ENCODE results near the gene OLFML2B.

OLFML2B gene

GRCh38 chr1:161994175-161994668, 29.4 kb downstream of the OLFML2B start:
- ChIA-PET CTCF (no interaction called here), POLR2A (no interaction called here)
- DNase-seq (ENCODE audit: extremely low spot score) = no peak
- no peak for TF ChIP-seq NFRKB (IDR thresholded peaks at IDR 0.05)
- TF ChIP-seq ZNF384 (IDR thresholded peaks at IDR 0.05) = no peak
- TF ChIP-seq FOXK2 (IDR thresholded peaks at IDR 0.05) = no peak
- TF ChIP-seq SUZ12 (IDR thresholded peaks at IDR 0.05) = no peak
- no peak for TF ChIP-seq LEF1 (IDR thresholded peaks at IDR 0.05; ENCODE audit: borderline replicate concordance)
- TF ChIP-seq FOXM1 (IDR thresholded peaks at IDR 0.05; ENCODE audit: borderline replicate concordance) = no peak
- TF ChIP-seq ARNT (IDR thresholded peaks at IDR 0.05) = no peak
- no peak for TF ChIP-seq SP1 (IDR thresholded peaks at IDR 0.05)
- no peak for TF ChIP-seq PKNOX1 (IDR thresholded peaks at IDR 0.05)
- no peak for TF ChIP-seq FOXA1 (IDR thresholded peaks at IDR 0.05)
- no peak for TF ChIP-seq CTBP1 (IDR thresholded peaks at IDR 0.05; ENCODE audit: borderline replicate concordance)
- no peak for TF ChIP-seq TARDBP (IDR thresholded peaks at IDR 0.05)

- CTCF ChIA-PET = no interaction called here
- TF ChIP-seq SUZ12 (IDR thresholded peaks at IDR 0.05) (no peak), TARDBP (IDR thresholded peaks at IDR 0.05) (no peak), FOXA1 (IDR thresholded peaks at IDR 0.05) (no peak), ARNT (IDR thresholded peaks at IDR 0.05) (no peak), FOXK2 (IDR thresholded peaks at IDR 0.05) (no peak), ELF4 (IDR thresholded peaks at IDR 0.05) (no peak), NFRKB (IDR thresholded peaks at IDR 0.05) (no peak), SP1 (IDR thresholded peaks at IDR 0.05) (no peak), FOXM1 (IDR thresholded peaks at IDR 0.05; ENCODE audit: borderline replicate concordance) (no peak), PKNOX1 (IDR thresholded peaks at IDR 0.05) (no peak), L3MBTL2 (conservative IDR thresholded peaks at IDR 0.05) (no peak), CTBP1 (IDR thresholded peaks at IDR 0.05; ENCODE audit: borderline replicate concordance) (no peak)
- POLR2A ChIA-PET = no interaction called here
- DNase-seq (ENCODE audit: extremely low spot score) = no peak
These were observed 30.1 kb downstream of the OLFML2B start for GRCh38 chr1:161993576-161993975.

GRCh38 chr1:161989786-161990185, 33.9 kb downstream of the OLFML2B start:
- CTCF ChIA-PET = no interaction called here
- TF ChIP-seq FOXK2 (IDR thresholded peaks at IDR 0.05) (no peak), CTBP1 (IDR thresholded peaks at IDR 0.05; ENCODE audit: borderline replicate concordance) (no peak)
- no peak for DNase-seq (ENCODE audit: extremely low spot score)
- POLR2A ChIA-PET = no interaction called here

GRCh38 chr1:161989108-161989507, 34.6 kb downstream of the OLFML2B start:
- no peak for TF ChIP-seq CTBP1 (IDR thresholded peaks at IDR 0.05; ENCODE audit: borderline replicate concordance)
- no peak for TF ChIP-seq ELF4 (IDR thresholded peaks at IDR 0.05)
- no peak for TF ChIP-seq FOXA1 (IDR thresholded peaks at IDR 0.05)
- no peak for TF ChIP-seq HDGF (IDR thresholded peaks at IDR 0.05; ENCODE audit: borderline replicate concordance)
- no peak for TF ChIP-seq SP1 (IDR thresholded peaks at IDR 0.05)
- TF ChIP-seq L3MBTL2 (conservative IDR thresholded peaks at IDR 0.05) = no peak
- no peak for TF ChIP-seq SUZ12 (IDR thresholded peaks at IDR 0.05)
- no peak for TF ChIP-seq NFRKB (IDR thresholded peaks at IDR 0.05)
- no peak for TF ChIP-seq FOXM1 (IDR thresholded peaks at IDR 0.05; ENCODE audit: borderline replicate concordance)
- TF ChIP-seq PKNOX1 (IDR thresholded peaks at IDR 0.05) = no peak
- TF ChIP-seq ZNF384 (IDR thresholded peaks at IDR 0.05) = no peak
- TF ChIP-seq TARDBP (IDR thresholded peaks at IDR 0.05) = no peak
- TF ChIP-seq LEF1 (IDR thresholded peaks at IDR 0.05; ENCODE audit: borderline replicate concordance) = no peak
- TF ChIP-seq FOXK2 (IDR thresholded peaks at IDR 0.05) = no peak
- TF ChIP-seq ARNT (IDR thresholded peaks at IDR 0.05) = no peak
- TF ChIP-seq BHLHE40 (IDR thresholded peaks at IDR 0.05; ENCODE audit: borderline replicate concordance) = no peak
- no peak for DNase-seq (ENCODE audit: extremely low spot score)
- ChIA-PET POLR2A (no interaction called here), CTCF (no interaction called here)

- DNase-seq (ENCODE audit: extremely low spot score) = no peak
- POLR2A ChIA-PET = no interaction called here
These were observed 35.3 kb downstream of the OLFML2B start for GRCh38 chr1:161988413-161988812.

More at GRCh38 chr1:161988413-161988812, 35.3 kb downstream of the OLFML2B start:
- TF ChIP-seq PKNOX1 (IDR thresholded peaks at IDR 0.05) (no peak), L3MBTL2 (conservative IDR thresholded peaks at IDR 0.05) (no peak), ARNT (IDR thresholded peaks at IDR 0.05) (no peak), ELF4 (IDR thresholded peaks at IDR 0.05) (no peak), FOXM1 (IDR thresholded peaks at IDR 0.05; ENCODE audit: borderline replicate concordance) (no peak), TARDBP (IDR thresholded peaks at IDR 0.05) (no peak), HDGF (IDR thresholded peaks at IDR 0.05; ENCODE audit: borderline replicate concordance) (no peak), NFRKB (IDR thresholded peaks at IDR 0.05) (no peak), LEF1 (IDR thresholded peaks at IDR 0.05; ENCODE audit: borderline replicate concordance) (no peak), SUZ12 (IDR thresholded peaks at IDR 0.05) (no peak), BHLHE40 (IDR thresholded peaks at IDR 0.05; ENCODE audit: borderline replicate concordance) (no peak), ZNF384 (IDR thresholded peaks at IDR 0.05) (no peak), CTBP1 (IDR thresholded peaks at IDR 0.05; ENCODE audit: borderline replicate concordance) (no peak), FOXA1 (IDR thresholded peaks at IDR 0.05) (no peak), FOXK2 (IDR thresholded peaks at IDR 0.05) (no peak), SP1 (IDR thresholded peaks at IDR 0.05) (no peak)
- CTCF ChIA-PET = no interaction called here

Data from HEK293T (cell line).